KOPT-K1 (cell line): ENCODE measurements around the gene ATG16L1.

ENCODE experiments used
- H3K27ac ChIP-seq: fragments of 200-600 bp; sonication (generic); 2 replicates; pipeline ENCODE4 v1.5.1; 2016; ENCODE audit warnings: antibody characterized with exemption, mild to moderate bottlenecking, low read depth, low read length; ENCODE audit not compliant: poor library complexity, severe bottlenecking
- H3K36me3 ChIP-seq: fragments of 200-600 bp; sonication (generic); 2 replicates; pipeline ENCODE4 v1.5.1; 2017; ENCODE audit warnings: antibody characterized with exemption, mild to moderate bottlenecking, low read length, moderate library complexity; ENCODE audit not compliant: insufficient read depth
- H3K9me3 ChIP-seq: fragments of 200-600 bp; sonication (generic); 2 replicates; pipeline ENCODE4 v1.5.1; 2017; ENCODE audit warnings: antibody characterized with exemption, low read length, mild to moderate bottlenecking; ENCODE audit not compliant: insufficient read depth, poor library complexity, severe bottlenecking

The ATG16L1 gene

DNA sequence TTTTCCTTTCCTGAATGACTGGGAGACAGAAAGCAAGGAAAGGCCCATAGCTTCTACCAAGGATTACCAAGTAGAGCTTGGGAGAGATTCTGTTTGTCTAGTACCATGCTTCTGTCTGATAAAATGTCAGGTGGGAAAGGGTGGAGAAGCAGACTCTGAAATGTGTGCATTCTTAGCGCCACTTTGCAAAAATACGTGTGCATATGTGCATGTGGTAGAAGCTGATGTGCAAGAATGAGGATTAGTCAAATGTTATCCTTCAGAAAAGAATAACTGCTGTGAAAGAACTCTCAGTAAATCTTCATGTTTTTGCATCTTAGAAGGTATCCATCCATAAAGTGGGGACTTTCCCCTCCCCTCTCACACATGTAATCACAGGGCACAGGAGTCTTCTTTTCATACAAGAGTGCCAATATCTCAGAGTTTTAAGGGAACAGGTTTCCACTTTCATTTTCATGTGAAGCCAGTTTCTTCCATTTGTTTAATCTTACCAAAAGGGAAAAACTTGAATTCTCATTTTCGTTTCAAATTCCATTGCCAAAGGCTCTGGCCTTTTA is 87.4 kb downstream of the ATG16L1 start:
- Histone ChIP-seq H3K9me3 (no peaks in the 10 kb centered on the region), H3K27ac (no peak overlapping the region)

DNA sequence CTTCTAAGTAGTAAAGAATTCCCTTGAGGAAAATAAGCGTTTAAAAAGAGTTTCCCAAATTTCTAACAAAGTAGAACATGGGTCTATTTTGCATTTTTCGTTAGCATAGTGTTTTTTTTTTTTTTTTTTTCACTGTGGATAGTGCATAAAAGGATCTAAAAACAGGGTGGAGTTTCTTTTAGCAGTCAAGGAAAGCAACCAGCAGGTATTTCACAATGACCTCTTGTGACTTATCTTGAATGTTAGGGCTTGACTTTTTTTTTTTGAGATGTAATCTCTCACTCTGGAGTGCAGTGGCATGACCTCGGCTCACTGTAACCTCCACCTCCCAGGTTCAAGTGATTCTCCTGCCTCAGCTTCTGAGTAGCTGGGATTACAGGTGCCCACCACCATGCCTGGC is 88.0 kb downstream of the ATG16L1 start:
- Histone ChIP-seq H3K36me3 (no peaks in the 10 kb centered on the region), H3K9me3 (no peaks in the 10 kb centered on the region), H3K27ac (no peak overlapping the region)

More for the DNA sequence above, 87.4 kb downstream of the ATG16L1 start:
- H3K36me3 ChIP-seq = no peaks in the 10 kb centered on the region

- Histone ChIP-seq H3K36me3 (no peaks in the 10 kb centered on the region), H3K27ac (no peak overlapping the region)
Measured at GRCh38 chr2:233341296-233341695, 89.8 kb downstream of the ATG16L1 start.

DNA sequence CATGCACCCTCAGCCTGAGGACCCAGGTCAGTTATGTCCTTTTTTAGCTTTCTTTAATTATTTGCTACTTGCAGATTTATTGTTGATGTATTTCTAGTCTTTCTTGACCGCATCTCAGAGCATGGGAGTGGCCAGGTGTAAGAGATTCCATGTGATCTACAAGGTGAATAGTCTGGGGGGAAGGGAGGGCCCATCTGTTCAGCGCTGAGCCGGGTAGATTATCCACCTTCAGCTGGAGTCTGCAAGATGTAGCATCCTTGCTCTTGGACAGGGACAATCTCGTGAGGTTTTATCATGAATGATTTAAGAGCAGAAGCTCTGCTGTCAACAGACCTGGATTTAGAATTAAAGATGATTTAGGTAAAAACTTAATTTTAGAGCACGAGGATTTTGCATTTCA is 90.8 kb downstream of the ATG16L1 start:
- Histone ChIP-seq H3K36me3 (no peaks in the 10 kb centered on the region), H3K9me3 (no peaks in the 10 kb centered on the region), H3K27ac (no peak overlapping the region)

More at GRCh38 chr2:233341296-233341695, 89.8 kb downstream of the ATG16L1 start:
- no peaks in the 10 kb centered on the region for H3K9me3 ChIP-seq

DNA sequence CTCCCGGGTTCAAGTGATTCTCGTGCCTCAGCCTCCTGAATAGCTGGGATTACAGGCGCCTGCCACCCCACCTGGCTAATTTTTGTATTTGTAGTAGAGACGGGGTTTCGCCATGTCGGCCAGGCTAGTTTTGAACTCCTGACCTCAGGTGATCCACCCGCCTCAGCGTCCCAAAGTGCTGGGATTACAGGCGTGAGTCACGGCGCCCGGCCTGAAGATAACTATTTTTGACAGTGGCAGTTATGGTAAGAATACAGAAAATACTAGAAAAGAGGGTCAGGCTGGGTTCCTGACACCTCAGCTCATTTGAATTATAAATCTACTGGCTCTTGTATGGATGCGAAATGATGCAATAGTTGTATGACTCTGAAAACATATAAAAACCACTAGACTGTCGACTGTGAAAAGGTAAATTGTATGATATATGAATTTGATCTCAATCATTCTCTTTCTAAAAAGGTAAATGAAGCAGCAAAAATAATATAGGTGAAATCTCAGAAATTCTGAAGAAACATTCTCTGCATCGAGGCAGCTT is 91.8 kb downstream of the ATG16L1 start:
- Histone ChIP-seq H3K36me3 (no peaks in the 10 kb centered on the region), H3K27ac (no peak overlapping the region), H3K9me3 (no peaks in the 10 kb centered on the region)
